NCI-H2107 treated with DMSO at 0.1 percent for 48 hours (cell line): ENCODE results near the gene ABHD11.

Experiments
- DNase-seq: peaks from one replicate; lab custom pipeline; 2025; ENCODE audit not compliant: unreplicated experiment; lab: John Stamatoyannopoulos, UW

ABHD11 gene

GRCh38 chr7:73702226-73702625 is 36.4 kb downstream of the ABHD11 start:
- DNase-seq: no peak

- DNase-seq: no peak
These were observed 37.1 kb downstream of the ABHD11 start for GRCh38 chr7:73701357-73701995.

GRCh38 chr7:73700581-73701134 is 37.9 kb downstream of the ABHD11 start:
- DNase-seq: no peak

- DNase-seq: no peak
These were observed 38.6 kb downstream of the ABHD11 start for GRCh38 chr7:73700069-73700423.

- DNase-seq: no peak
These were observed 39.1 kb downstream of the ABHD11 start for GRCh38 chr7:73699370-73700068.

- no peak for DNase-seq
These were observed 40.2 kb downstream of the ABHD11 start for GRCh38 chr7:73698410-73698809.

- DNase-seq: no peak
These were observed 42.2 kb downstream of the ABHD11 start for GRCh38 chr7:73696372-73696771.

GRCh38 chr7:73690646-73691045 is 48.0 kb downstream of the ABHD11 start:
- no peak for DNase-seq

- no peak for DNase-seq
These were observed 50.3 kb downstream of the ABHD11 start for GRCh38 chr7:73688288-73688687.
